Trophoblast cell (in vitro differentiated cells and primary cell): ENCODE measurements around the gene GDPD4.

Experiments
- DNase-seq, 2 donors: peaks; one replicate each; pipeline ENCODE4 v3.0.0-alpha.2; 2016
- H2AFZ ChIP-seq: 2 replicates; pipeline ENCODE4 v1.6.1; 2013; ENCODE audit warnings: low read length, moderate library complexity, mild to moderate bottlenecking; ENCODE audit not compliant: insufficient read depth, poor library complexity
- H2AK5ac ChIP-seq: 2 replicates; pipeline ENCODE4 v1.6.1; 2013; ENCODE audit warnings: mild to moderate bottlenecking, low read length
- H2BK120ac ChIP-seq: 2 replicates; pipeline ENCODE4 v1.6.1; 2013; ENCODE audit warnings: low read length, mild to moderate bottlenecking, moderate library complexity; ENCODE audit not compliant: insufficient read depth, poor library complexity
- H2BK12ac ChIP-seq: 2 replicates; pipeline ENCODE4 v1.6.1; 2013; ENCODE audit warnings: mild to moderate bottlenecking, low read length, moderate library complexity
- H2BK5ac ChIP-seq: 2 replicates; pipeline ENCODE4 v1.6.1; 2013; ENCODE audit warnings: low read length, low read depth, moderate library complexity, mild to moderate bottlenecking; ENCODE audit not compliant: poor library complexity
- H3K14ac ChIP-seq: 2 replicates; pipeline ENCODE4 v1.6.1; 2013; ENCODE audit warnings: mild to moderate bottlenecking, low read length
- H3K18ac ChIP-seq: 2 replicates; pipeline ENCODE4 v1.6.1; 2013; ENCODE audit warnings: mild to moderate bottlenecking, low read length
- H3K23ac ChIP-seq: 2 replicates; pipeline ENCODE4 v1.6.1; 2013; ENCODE audit warnings: low read length
- H3K27ac ChIP-seq: 2 replicates; pipeline ENCODE4 v1.5.1; 2013; ENCODE audit warnings: low read depth, mild to moderate bottlenecking, inconsistent platforms, low read length, moderate library complexity
- H3K27me3 ChIP-seq: 2 replicates; pipeline ENCODE4 v1.6.1; 2013; ENCODE audit warnings: inconsistent platforms, mild to moderate bottlenecking, low read length, moderate library complexity; ENCODE audit not compliant: insufficient read depth
- H3K36me3 ChIP-seq, 2 experiments: 1 replicate in 1 of 2; 2 replicates in 1 of 2; pipeline ENCODE4 v1.6.1; 2013; ENCODE audit warnings: low read length in 2 of 2, mild to moderate bottlenecking in 2 of 2, moderate library complexity in 1 of 2; ENCODE audit not compliant: insufficient read depth in 2 of 2, control insufficient read depth in 1 of 2
- H3K4ac ChIP-seq: 2 replicates; pipeline ENCODE4 v1.6.1; 2013; ENCODE audit warnings: low read depth, mild to moderate bottlenecking, low read length, moderate library complexity
- H3K4me1 ChIP-seq, 2 experiments: 1 replicate in 1 of 2; 2 replicates in 1 of 2; pipeline ENCODE4 v1.6.1; 2013; ENCODE audit warnings: low read length in 2 of 2, mild to moderate bottlenecking in 2 of 2, moderate library complexity in 1 of 2; ENCODE audit not compliant: insufficient read depth in 2 of 2, control insufficient read depth in 1 of 2
- H3K4me2 ChIP-seq: 2 replicates; pipeline ENCODE4 v1.6.1; 2013; ENCODE audit warnings: inconsistent platforms, mild to moderate bottlenecking, low read length, moderate library complexity
- H3K4me3 ChIP-seq: 2 replicates; pipeline ENCODE4 v1.5.1; 2013; ENCODE audit warnings: mild to moderate bottlenecking, low read depth, low read length, inconsistent platforms
- H3K79me1 ChIP-seq: one replicate; pipeline ENCODE4 v1.6.1; 2013; ENCODE audit warnings: low read length
- H3K79me2 ChIP-seq: 2 replicates; pipeline ENCODE4 v1.6.1; 2013; ENCODE audit warnings: low read length, mild to moderate bottlenecking; ENCODE audit not compliant: control insufficient read depth, insufficient read depth, poor library complexity
- H3K9ac ChIP-seq: 2 replicates; pipeline ENCODE4 v1.6.1; 2013; ENCODE audit warnings: mild to moderate bottlenecking, low read length
- H3K9me3 ChIP-seq: 2 replicates; pipeline ENCODE4 v1.6.1; 2013; ENCODE audit warnings: low read depth, mild to moderate bottlenecking, control low read depth, inconsistent platforms, low read length; ENCODE audit not compliant: insufficient read depth
- H4K12ac ChIP-seq: 2 replicates; pipeline ENCODE4 v1.6.1; 2013; ENCODE audit warnings: low read depth, mild to moderate bottlenecking, low read length, moderate library complexity
- H4K8ac ChIP-seq: 2 replicates; pipeline ENCODE4 v1.6.1; 2013; ENCODE audit warnings: low read depth, mild to moderate bottlenecking, low read length, moderate library complexity
- H4K91ac ChIP-seq: one replicate; pipeline ENCODE4 v1.6.1; 2013; ENCODE audit warnings: low read depth, mild to moderate bottlenecking, low read length, moderate library complexity
- WGBS: extraction: QIAGEN DNeasy Blood & Tissue Kit; methylation state at CpG from one replicate; pipeline ENCODE4 v1.1.7; 2013; ENCODE audit warnings: missing lambda C conversion rate; ENCODE audit not compliant: insufficient read length, insufficient coverage; ENCODE audit errors: extremely low coverage; 5-methylcytosine and 5-hydroxymethylcytosine counted together

The GDPD4 gene

DNA sequence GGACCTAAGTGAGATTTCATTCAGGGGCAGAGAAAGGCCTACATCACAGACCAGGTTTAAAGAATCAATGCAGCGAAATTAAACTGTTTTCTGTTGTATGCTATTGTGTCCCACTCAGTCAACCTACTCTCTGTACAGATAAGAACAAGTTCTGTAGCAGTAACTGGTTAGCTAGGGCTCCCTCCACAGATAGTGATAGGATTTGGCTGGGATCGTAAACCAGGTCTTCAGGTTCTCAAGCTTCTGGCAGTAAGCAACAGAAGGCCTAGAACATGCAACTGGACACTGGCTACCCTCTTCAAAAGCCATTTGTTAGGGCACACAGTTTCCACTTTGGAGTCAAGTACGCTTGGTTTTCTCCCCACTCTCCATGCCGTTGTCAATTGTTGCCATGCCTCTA is 69.2 kb downstream of the GDPD4 start:
- H3K14ac ChIP-seq, result no peak overlapping the region
- no peak for DNase-seq
- no peak overlapping the region for H4K12ac ChIP-seq
- no peak overlapping the region for H2BK5ac ChIP-seq
- H3K79me2 ChIP-seq, result no peaks in the 10 kb centered on the region
- no peaks in the 10 kb centered on the region for H3K79me1 ChIP-seq
- no peak overlapping the region for H2BK12ac ChIP-seq
- no peak overlapping the region for H3K4me3 ChIP-seq
- no peak overlapping the region for H3K23ac ChIP-seq
- H3K9ac ChIP-seq, result no peak overlapping the region
- H4K8ac ChIP-seq, result no peak overlapping the region
- H2AFZ ChIP-seq, result no peak overlapping the region
- no peak overlapping the region for H2BK120ac ChIP-seq
- H3K4me2 ChIP-seq, result no peak overlapping the region
- H4K91ac ChIP-seq, result no peak overlapping the region
- no peaks in the 10 kb centered on the region for H3K9me3 ChIP-seq
- H3K27me3 ChIP-seq, result no peaks in the 10 kb centered on the region
- no peaks in the 10 kb centered on the region for H3K4me1 ChIP-seq
- H3K4ac ChIP-seq, result no peak overlapping the region
- no peak overlapping the region for H3K18ac ChIP-seq
- no peak overlapping the region for H2AK5ac ChIP-seq
- no peak overlapping the region for H3K27ac ChIP-seq
- WGBS, result no CpG with 5 or more reads among the region's 4 CpGs
- H3K36me3 ChIP-seq, result no peaks in the 10 kb centered on the region

DNA sequence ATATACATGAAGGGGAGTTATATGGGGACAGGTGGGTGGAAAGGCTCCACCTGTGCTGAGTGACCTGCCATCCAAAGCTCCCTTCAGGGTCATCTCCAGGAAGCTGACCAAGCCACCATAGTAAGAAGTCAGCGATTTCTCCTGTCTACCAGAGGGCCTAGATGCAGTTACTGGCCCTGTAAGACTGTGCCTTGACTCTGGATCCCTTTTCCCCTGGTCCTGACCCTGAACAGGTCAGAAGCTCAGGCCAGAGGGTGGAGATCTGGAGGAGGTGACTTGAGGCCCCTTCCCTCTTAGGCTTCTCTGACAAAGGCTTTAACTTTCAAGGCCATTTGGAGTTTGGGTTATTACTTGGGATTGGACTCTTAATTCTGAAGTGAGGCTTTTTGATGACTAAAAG is 69.7 kb downstream of the GDPD4 start:
- H3K4me3 ChIP-seq, result no peak overlapping the region
- no peak overlapping the region for H3K4me2 ChIP-seq
- H3K27ac ChIP-seq, result no peak overlapping the region
- H3K23ac ChIP-seq, result no peak overlapping the region
- H3K4me1 ChIP-seq, result no peaks in the 10 kb centered on the region
- H3K4ac ChIP-seq, result no peak overlapping the region
- H3K9me3 ChIP-seq, result no peaks in the 10 kb centered on the region
- no peak overlapping the region for H3K14ac ChIP-seq
- H4K12ac ChIP-seq, result no peak overlapping the region
- no peak overlapping the region for H2AK5ac ChIP-seq
- DNase-seq, result no peak
- H2BK120ac ChIP-seq, result no peak overlapping the region
- no peak overlapping the region for H4K8ac ChIP-seq
- H4K91ac ChIP-seq, result no peak overlapping the region
- H3K36me3 ChIP-seq, result no peaks in the 10 kb centered on the region
- H3K9ac ChIP-seq, result no peak overlapping the region
- no peaks in the 10 kb centered on the region for H3K79me1 ChIP-seq
- no peak overlapping the region for H2BK5ac ChIP-seq
- no peak overlapping the region for H2AFZ ChIP-seq
- H3K79me2 ChIP-seq, result no peaks in the 10 kb centered on the region
- H2BK12ac ChIP-seq, result no peak overlapping the region
- no peak overlapping the region for H3K18ac ChIP-seq
- no peaks in the 10 kb centered on the region for H3K27me3 ChIP-seq
- WGBS, result no CpG with 5 or more reads among the region's 1 CpG

DNA sequence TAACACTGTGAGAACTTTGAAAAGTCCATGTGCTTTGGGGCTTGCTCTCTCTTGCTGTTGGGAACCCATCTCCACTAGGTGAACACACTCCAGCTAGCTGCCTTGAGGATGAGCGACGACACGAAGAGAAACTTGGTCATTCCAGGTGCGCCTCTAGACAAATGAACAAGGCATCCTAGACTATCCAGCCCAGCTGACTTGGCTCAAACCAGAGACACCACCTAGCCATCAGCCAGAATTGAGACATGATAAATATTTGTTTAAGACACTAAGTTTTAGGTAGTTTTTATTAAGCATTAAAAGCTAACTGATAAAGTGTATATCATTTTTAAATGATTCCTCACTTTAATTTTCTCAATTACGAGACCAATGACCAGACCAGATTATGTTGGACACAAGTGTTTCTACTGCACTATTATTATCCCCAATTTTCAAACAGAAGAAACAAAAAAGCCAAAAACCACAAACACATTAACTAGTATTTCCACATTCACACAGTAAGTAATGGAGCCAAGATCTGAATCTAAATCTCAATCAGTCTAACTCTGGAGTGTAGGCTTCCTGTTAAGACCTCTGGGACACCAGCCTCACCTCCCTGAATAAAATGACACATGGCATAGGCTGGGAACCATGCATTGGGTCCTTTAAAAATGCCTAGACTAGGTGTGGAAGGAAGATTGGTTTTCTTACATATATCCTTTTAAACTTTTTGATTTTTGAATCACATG is 70.4 kb downstream of the GDPD4 start:
- no peaks in the 10 kb centered on the region for H3K79me2 ChIP-seq

DNA sequence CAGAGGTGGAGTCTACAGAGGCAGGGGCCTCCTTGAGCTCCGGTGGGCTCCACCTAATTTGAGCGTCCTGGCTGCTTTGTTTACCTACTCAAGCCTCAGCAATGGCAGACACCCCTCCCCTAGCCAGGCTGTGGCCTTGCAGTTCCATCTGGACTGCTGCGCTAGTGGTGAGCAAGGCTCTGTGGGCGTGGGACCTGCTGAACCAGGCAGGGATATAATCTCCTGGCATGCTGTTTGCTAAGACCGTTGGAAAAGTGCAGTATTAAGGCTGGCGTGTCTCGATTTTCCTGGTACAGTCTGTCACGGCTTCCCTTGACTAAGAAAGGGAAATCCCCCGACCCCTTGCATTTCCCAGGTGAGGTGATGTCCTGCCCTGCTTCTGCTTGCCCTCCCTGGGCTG is 77.7 kb downstream of the GDPD4 start:
- peaks cover 3% of the 10 kb centered on the region for H3K9me3 ChIP-seq
- H3K4me3 ChIP-seq, result no peak overlapping the region
- no peak overlapping the region for H2BK5ac ChIP-seq
- no peak overlapping the region for H2AFZ ChIP-seq
- no peak for DNase-seq
- no peak overlapping the region for H4K8ac ChIP-seq
- no peaks in the 10 kb centered on the region for H3K4me1 ChIP-seq
- no peaks in the 10 kb centered on the region for H3K36me3 ChIP-seq
- H3K27me3 ChIP-seq, result no peaks in the 10 kb centered on the region
- H3K9ac ChIP-seq, result no peak overlapping the region
- no peaks in the 10 kb centered on the region for H3K79me2 ChIP-seq
- H2BK120ac ChIP-seq, result no peak overlapping the region
- H3K79me1 ChIP-seq, result no peaks in the 10 kb centered on the region
- H2AK5ac ChIP-seq, result no peak overlapping the region
- H3K14ac ChIP-seq, result no peak overlapping the region
- no peak overlapping the region for H4K91ac ChIP-seq
- no peak overlapping the region for H2BK12ac ChIP-seq
- no peak overlapping the region for H3K23ac ChIP-seq
- H3K4me2 ChIP-seq, result no peak overlapping the region
- no CpG with 5 or more reads among the region's 9 CpGs for WGBS
- H3K4ac ChIP-seq, result no peak overlapping the region
- no peak overlapping the region for H4K12ac ChIP-seq
- H3K18ac ChIP-seq, result no peak overlapping the region
- no peak overlapping the region for H3K27ac ChIP-seq

More for the DNA sequence above, 70.4 kb downstream of the GDPD4 start:
- WGBS, result no CpG with 5 or more reads among the region's 5 CpGs
- no peaks in the 10 kb centered on the region for H3K27me3 ChIP-seq
- H3K9me3 ChIP-seq, result no peaks in the 10 kb centered on the region
- no peaks in the 10 kb centered on the region for H3K4me1 ChIP-seq
- H3K9ac ChIP-seq, result no peak overlapping the region
- no peak overlapping the region for H3K4me2 ChIP-seq
- H3K27ac ChIP-seq, result no peak overlapping the region
- no peak overlapping the region for H2BK120ac ChIP-seq
- H2BK5ac ChIP-seq, result no peak overlapping the region
- H2BK12ac ChIP-seq, result no peak overlapping the region
- no peaks in the 10 kb centered on the region for H3K79me1 ChIP-seq
- no peak overlapping the region for H3K4me3 ChIP-seq
- H4K91ac ChIP-seq, result no peak overlapping the region
- DNase-seq, result no peak
- no peak overlapping the region for H4K8ac ChIP-seq
- no peak overlapping the region for H3K4ac ChIP-seq
- no peak overlapping the region for H2AK5ac ChIP-seq
- H4K12ac ChIP-seq, result no peak overlapping the region
- no peak overlapping the region for H3K18ac ChIP-seq
- no peak overlapping the region for H2AFZ ChIP-seq
- H3K14ac ChIP-seq, result no peak overlapping the region
- H3K36me3 ChIP-seq, result no peaks in the 10 kb centered on the region
- no peak overlapping the region for H3K23ac ChIP-seq
